Right lobe of liver (tissue), 4 donors: Measurements from ENCODE around the gene SOCS3.

Experiments
- POLR2A ChIP-seq: fragments of 450-650 bp; IDR thresholded peaks from one replicate; pipeline ENCODE4 v1.6.1; 2017; ENCODE audit warnings: antibody characterized with exemption, mild to moderate bottlenecking
- TF ChIP-seq, protein P1 (sequence below), 4 donors: fragments of 200-600 bp in 3 of 4; fragments of 450-650 bp in 1 of 4; IDR thresholded peaks; one replicate each; pipeline versions ENCODE4 v1.5.1 to v1.8.0; 2016 to 2022; ENCODE audit warnings: antibody characterized with exemption in 4 of 4, mild to moderate bottlenecking in 2 of 4
- donor health status: DM: no; HTN: no; CAD: no.
- donor health status: DM: no; HTN: no; CAD: no.
- donor health status: DM: no; HTN: yes; CAD: no.

DNA sequence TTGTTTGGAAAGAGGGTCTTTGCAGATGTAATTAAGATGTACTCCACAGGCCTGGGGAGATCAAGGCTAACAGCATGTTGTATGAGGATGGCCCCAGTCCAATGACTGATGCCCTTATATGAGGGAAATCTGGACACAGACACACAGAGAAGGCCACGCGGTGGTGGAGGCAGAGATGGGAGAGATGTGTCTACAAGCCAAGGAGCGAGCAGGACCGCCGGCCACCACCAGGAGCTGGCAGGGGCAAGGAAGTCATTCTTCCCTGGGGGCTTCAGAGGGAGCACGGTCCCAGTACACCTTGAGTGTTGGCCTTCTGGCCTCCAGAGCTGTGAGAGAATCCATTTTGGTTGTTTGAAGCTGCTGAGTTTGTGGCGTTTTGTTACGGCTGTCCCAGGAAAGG is 14.7 kb downstream of the SOCS3 start:
- TF ChIP-seq, protein P1, sequence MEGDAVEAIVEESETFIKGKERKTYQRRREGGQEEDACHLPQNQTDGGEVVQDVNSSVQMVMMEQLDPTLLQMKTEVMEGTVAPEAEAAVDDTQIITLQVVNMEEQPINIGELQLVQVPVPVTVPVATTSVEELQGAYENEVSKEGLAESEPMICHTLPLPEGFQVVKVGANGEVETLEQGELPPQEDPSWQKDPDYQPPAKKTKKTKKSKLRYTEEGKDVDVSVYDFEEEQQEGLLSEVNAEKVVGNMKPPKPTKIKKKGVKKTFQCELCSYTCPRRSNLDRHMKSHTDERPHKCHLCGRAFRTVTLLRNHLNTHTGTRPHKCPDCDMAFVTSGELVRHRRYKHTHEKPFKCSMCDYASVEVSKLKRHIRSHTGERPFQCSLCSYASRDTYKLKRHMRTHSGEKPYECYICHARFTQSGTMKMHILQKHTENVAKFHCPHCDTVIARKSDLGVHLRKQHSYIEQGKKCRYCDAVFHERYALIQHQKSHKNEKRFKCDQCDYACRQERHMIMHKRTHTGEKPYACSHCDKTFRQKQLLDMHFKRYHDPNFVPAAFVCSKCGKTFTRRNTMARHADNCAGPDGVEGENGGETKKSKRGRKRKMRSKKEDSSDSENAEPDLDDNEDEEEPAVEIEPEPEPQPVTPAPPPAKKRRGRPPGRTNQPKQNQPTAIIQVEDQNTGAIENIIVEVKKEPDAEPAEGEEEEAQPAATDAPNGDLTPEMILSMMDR (IDR thresholded peaks at IDR 0.05) = no peak
- TF ChIP-seq POLR2A = no peak
